Inflammatory macrophage treated with lipopolysaccharide for 4 hours (primary cell): ENCODE results near the gene HTR1D.
A peak's percentile ranks its signal among the peaks of the same experiment; 100 is the strongest.
"Not testable (repeated sequence)": the region's sequence is repeated elsewhere in the genome, so short reads cannot be mapped to it uniquely, and the experiment has no call there.

Experiments used
- DNase-seq: peaks from one replicate; pipeline ENCODE4 v3.0.0-alpha.2; 2020

The HTR1D gene, protein sequence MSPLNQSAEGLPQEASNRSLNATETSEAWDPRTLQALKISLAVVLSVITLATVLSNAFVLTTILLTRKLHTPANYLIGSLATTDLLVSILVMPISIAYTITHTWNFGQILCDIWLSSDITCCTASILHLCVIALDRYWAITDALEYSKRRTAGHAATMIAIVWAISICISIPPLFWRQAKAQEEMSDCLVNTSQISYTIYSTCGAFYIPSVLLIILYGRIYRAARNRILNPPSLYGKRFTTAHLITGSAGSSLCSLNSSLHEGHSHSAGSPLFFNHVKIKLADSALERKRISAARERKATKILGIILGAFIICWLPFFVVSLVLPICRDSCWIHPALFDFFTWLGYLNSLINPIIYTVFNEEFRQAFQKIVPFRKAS

DNA sequence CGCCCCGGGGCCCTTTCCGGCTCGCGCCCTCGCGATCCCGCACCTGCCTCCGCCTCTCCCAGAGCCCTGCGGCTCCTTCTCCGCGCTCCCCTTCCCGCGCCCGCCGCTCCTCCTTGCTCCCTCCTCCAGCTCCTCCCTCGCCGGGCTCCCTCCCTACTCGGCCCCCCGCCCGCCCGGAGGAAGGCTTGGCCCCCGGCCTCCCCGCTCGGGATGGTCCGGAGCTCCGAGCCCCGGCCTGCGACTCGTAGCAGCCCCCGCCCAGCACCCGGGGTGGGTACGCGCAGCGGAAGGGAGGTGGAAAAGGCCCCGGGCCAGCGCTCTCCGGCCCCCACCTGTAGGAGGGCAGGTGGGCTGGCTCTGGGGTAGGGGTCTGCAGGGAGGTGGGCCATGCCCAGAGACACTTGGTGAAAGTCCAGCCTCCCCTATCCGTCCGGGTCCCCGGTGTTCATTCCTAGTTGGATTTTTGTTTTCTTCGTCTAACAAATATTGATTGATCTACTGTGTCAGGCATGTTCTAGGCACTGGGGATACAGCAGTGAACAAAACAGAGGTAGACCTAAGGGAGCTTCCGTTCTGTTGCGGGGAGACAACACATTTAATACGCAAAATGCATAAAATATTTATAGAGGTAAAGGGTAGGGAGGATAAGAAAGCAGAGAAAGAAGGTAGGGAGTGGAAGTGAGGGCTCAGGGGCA lies at the start of gene HTR1D:
TSS of gene HTR1D (minus strand) at position 82 of the 695 bp plus-strand sequence. CDS start 23,283 bp downstream, outside the sequence.
- DNase-seq, result no peak

DNA sequence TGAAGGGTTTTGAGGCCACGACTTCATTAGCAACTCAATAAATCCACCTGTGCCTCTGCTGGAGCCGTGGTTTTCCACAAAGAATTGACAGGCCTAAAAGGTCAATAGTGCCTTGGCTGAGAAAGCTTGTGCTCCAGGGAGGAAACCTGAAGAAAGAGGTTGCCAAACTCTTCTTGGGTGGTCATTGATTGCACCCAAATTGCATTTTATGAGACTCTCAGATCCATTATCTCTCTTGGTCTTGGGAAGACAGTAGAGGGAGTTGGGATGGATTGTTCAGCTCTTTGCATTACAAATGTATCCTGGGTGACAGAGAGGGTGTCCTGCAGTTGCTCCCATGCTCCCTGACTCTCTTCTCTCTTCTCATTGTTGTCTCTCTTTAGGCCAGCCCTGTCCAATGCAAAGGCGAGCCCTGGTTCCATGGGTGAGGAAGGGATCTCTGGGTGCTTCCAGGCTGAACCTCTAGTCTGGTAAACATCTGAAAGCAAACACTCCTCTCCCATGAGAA lies 46.1 kb upstream of the HTR1D start:
- DNase-seq, result no peak

DNA sequence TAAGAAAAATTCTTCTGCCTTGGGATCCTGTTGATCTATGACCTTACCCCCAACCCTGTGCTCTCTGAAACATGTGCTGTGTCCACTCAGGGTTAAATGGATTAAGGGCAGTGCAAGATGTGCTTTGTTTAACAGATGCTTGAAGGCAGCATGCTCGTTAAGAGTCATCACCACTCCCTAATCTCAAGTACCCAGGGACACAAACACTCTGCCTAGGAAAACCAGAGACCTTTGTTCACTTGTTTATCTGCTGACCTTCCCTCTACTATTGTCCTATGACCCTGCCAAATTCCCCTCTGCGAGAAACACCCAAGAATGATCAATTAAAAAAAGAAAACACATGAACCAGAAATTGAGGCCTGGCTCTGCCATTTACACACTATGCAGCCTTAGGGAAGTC lies 40.8 kb upstream of the HTR1D start:
- not testable (repeated sequence) for DNase-seq

DNA sequence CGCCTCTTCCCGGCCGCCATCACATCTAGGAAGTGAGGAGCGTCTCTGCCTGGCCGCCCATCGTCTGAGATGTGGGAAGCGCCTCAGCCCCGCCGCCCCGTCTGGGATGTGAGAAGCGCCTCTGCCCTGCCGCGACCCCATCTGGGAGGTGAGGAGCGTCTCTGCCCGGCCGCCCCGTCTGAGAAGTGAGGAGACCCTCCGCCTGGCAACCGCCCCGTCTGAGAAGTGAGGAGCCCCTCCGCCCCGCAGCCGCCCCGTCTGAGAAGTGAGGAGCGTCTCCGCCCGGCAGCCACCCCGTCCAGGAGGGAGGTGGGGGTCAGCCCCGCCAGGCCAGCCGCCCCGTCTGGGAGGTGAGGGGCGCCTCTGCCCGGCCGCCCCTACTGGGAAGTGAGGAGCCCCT lies 40.1 kb upstream of the HTR1D start:
- not testable (repeated sequence) for DNase-seq

DNA sequence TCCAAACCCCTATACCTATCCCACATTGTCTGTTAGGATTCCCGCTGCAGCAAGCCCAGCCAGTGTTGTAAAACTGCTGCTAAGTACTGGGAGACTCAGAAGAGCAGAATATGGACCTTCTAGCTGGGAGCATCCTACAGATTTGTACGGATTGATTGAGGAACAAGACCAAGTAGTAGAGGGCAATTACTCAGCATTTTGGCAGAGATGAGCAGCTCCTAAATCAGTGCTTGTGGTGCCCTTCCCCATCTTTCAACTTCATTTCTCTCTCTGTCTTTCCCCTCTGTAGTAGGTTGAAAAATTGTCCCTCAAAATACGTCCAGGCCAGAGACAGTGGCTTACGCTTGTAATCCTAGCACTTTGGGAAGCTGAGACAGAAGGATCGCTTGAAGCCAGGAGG lies 37.3 kb upstream of the HTR1D start:
- no peak for DNase-seq

DNA sequence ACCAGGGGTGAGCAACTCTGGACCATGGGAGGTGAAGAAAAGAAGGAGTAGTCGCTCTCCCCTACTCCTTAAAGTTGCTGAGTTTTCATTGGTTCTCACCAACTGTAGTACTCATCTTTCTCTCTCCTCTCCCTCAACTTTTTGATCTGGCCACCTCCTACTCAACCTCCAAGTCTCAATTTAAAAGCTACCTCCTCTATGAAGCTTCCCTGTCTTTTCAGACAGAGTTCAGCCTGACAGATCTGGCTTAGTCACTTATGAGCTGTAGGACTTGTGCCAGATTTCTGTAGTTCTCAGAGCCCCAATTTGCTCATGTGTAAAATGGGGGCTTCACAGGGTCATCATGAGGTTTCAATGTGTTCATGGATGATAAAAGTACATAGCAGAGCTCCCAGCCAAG lies 34.5 kb upstream of the HTR1D start:
- DNase-seq, result no peak

DNA sequence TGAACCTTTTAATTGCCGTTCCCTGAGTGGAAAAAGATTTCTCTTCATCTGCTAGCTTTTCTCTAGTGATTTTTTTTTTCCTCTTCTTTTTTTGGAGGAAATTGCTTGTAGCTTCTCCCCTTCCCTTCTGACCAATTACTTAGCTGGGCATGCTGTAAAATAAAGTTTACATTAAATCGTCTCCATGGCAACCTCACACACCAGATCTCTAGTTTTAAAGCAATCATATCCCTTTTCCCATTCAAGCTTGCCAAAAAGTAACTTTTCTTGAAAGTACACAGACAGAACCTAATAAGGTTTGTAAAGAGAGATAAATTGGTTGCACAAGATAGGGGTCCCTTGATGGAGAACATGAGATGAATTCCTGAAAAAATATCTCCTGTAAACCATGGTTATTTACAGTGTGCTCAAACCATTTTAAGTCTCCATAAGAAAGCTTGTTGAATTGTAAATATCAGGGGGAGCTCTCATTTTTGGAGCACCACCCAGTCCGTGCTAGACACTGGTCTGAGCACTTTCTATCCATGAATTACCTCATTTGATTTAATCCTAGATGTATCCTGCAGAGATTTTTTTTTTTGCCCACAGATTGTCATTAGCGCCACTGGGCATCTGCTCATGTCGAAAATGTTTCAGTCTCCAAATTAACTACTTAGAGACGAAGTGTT lies 32.6 kb upstream of the HTR1D start:
- no peak for DNase-seq

DNA sequence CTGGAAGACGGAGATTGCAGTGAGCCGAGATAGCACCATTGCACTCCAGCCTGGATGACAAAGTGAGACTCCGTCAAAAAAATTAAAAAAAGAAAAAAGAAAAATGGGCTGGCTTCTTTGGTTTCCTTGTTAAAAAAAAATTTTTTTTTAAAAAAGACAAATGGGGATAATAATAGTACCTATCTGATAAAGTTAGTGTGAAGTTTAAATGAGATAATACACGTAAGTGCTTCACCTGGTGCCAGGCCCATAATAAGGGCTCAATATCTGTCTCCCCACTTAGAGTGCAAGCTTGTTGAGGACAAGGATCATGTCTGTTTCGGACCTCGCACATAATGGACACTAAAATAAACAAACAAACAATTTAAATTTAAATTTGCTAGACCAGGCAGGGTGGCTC lies 30.0 kb upstream of the HTR1D start:
- DNase-seq, result no peak

DNA sequence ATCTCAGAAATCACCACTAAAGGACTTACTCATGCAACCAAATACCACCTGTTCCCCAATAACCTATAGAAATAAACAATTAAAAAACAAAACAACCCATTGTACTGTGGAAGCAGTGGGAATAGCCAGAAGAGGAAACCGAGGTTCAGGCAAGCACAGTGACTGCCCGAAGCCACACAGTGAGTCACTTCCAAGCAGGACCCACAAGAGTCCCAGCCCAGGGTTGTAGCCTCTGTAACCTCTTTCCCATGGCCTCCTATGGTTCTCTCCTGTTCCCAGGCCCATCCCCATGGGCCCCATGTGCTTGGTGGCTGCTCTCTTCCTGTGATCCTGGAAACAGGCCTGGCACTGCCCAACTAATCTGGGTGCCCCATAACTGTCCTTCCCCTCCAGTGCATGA lies 29.0 kb upstream of the HTR1D start:
- DNase-seq, result no peak

DNA sequence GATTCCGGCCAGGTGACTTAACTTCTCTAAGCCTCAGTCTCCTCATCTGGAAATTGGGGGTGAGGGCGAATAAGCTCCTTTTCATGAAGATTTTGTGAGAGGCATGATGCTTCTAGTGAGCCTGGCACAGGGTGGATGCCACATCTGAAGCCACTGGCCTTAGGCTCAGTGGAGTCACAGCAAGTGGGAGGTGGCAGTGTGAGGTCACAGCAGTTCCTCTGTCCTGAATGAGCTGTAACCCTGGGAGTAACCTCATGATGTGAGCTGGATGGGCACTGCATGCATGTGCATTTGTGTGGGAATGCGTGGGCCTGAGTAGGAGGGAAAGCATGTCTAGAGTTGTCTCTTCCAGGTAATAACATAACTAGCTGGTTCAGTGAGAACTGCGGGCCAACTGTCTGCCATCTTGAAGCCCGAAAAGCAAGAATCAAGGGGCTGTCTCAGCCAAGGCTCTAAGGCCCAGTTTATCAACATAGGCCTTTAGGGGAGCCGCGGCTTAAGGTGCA lies 27.0 kb upstream of the HTR1D start:
- peak; percentile 32 for DNase-seq

DNA sequence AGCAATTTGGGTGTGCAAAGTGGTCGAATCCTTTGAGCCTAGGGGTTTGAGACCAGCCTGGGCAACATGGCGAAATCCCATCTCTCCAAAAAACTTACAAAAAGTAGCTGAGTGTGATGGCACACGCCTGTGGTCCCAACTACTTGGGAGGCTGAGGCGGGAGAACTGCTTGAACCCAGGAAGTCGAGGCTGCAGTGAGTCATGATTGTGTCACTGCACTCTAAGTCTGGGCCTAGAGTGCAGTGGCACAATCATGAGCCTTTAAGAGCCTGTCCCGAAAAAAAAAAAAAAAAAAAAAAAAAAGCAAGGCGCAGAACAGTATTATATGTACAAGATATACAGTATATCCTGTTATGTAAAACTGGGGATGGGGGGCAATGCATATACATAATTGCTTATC lies 25.1 kb upstream of the HTR1D start:
- DNase-seq, result no peak

DNA sequence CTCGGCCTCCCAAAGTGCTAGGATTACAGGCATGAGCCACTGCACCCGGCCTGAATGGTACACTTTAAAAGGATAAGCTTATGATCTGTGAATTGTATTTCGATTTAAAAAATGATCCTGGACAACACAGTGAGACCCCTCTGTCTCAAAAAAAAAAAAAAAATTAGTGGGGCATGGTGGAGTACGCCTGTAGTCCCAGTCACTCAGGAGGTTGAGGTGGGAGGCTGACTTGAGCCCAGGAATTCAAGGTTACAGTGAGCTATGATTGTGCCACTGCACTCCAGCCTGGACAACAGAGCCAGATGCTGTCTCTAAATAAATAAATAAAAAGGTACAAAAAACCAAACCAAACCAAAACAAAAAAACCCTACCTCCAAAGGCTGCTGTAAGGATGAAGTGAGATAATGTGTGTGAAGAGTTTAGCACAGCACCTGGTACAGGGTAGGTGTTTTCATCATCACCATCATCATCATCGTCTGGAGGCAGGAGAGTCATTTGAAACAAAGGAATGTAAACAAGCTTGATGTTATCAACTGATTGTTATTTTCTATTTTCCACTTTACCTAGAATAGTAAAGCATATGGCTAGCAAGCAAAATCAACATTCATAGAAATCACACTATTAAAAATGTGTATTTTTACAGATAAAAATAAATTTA lies 22.5 kb upstream of the HTR1D start:
- no peak for DNase-seq

DNA sequence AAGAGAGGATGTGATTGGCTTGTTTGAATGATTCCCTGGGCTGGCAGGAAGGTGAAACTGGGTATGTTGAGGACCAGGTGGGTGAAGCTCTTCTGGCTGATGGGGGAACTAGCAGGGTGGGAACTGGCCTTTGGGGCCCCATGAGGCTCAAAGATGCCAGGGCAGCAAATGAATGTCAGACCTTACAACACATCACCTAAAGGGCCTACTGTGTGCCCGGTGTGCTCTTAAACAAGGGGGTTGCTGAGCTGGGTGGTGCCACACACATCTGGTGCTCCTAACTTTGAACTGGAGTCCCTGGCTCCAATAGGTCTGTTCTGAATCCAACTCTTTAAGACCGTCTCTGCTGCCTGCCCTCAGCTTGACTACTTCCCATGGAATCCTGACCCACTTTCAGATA lies 21.3 kb upstream of the HTR1D start:
- DNase-seq, result no peak

DNA sequence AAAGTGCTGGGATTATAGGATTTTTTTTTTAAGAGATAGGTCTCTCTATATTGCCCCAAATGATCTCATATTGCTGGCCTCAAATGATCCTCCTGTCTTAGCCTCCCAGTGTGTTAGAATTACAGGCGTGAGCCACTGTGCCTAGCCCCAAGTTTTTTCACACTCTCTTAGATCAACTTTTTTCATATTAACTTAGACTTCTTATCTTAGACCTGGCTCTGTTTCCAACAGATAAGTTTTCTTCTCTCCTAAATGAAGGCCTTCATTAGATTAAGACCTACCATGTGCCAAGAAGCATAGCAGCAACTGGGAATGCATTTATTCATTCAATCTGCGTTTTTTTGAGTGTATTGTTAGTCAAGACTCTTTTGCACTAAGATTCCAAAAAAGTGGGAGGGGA lies 20.2 kb upstream of the HTR1D start:
- DNase-seq, result no peak

DNA sequence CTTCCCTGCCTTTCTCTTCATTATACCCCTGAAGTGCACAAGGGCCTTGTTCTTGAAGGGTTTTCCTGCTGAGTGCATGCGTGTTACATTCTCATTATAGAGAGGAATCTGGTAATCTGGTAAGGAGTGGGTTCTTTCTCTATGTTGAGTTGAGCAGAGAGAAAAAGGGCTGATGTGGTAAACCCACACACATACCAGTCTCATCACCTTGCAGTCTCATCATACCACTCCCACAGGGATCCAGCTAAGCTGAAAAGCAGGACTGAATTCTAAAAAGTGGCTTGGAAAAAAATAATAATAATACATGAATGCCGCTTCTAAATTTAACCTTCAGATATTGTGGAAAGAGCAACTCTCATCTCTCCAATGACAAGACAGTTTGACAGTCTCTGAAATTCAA lies 10.5 kb upstream of the HTR1D start:
- no peak for DNase-seq

DNA sequence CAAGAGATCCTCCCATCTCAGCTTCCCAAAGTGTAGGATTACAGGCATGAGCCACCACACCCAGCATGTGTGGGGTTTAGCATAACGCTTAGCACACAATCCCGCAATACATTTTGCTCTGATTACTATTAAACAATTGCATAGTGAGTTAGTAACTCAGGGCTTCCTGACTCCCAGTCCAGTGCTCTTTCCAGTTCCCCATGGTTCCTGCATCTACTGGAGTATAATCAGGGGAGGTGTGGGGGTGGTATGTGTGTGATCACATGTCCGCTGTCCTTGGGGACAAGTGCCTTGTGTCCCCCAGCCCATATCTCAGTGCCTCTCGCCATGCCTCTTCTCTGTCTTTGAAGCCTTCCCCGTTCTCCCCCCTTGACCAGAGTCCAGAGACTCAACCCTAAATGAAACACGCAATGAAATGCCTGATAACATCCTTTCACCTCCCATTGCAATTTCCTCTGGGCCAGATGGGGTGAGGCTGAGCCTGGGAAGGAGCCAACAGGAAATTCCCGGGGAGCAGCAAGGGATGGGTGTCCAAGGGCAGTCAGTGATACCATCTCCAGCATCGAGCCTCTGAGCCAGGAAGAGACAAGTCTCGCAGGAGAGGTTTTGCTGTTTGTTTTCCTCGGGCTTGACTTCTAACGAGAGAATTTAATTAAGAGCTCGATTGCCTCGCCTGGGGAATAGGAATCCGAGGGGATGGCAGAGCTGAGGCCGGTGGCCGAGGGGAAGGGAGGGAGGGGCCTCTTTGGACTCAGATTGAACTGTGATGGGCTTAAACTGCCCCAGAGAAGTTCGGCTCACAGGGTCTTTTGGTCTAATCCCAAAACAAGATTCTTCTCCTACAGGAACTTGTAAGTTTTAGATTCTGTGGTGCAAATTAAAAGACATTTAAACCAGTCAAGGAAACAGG lies 7.7 kb upstream of the HTR1D start:
- DNase-seq, result no peak

DNA sequence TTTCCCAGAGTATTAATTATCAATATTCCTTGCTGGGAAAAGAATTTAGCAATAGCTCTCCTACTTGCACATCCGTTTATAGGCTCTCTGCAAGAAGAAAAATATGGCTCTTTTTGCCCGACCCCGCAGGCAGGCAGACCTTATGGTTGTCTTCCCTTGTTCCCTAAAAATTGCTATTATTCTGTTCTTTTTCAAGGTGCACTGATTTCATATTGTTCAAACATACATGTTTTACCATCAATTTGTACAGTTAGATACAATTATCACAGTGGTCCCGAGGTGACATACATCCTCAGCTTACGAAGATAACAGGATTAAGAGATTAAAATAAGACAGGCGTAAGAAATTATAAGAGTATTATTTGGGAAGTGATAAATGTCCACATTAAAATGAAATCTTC lies 6.7 kb upstream of the HTR1D start:
- not testable (repeated sequence) for DNase-seq

DNA sequence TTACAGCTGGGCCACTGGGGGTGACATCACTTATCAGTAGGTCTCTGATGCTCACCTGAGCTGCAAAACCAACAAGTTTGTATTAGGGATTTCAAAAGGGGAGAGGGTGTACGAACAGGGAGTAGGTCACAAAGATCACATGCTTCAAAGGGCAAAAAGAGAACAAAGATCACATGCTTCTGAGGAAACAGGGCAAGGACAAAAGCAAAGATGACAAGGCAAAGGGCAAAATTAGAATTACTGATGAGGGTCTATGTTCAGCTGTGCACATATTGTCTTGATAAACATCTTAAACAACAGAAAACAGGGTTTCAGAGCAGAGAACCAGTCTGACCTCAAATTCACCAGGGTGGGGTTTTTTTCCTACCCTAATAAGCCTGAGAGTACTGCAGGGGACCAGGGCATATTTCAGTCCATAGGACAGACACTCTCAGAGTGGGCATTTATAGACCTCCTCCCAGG lies 6.2 kb upstream of the HTR1D start:
- not testable (repeated sequence) for DNase-seq

DNA sequence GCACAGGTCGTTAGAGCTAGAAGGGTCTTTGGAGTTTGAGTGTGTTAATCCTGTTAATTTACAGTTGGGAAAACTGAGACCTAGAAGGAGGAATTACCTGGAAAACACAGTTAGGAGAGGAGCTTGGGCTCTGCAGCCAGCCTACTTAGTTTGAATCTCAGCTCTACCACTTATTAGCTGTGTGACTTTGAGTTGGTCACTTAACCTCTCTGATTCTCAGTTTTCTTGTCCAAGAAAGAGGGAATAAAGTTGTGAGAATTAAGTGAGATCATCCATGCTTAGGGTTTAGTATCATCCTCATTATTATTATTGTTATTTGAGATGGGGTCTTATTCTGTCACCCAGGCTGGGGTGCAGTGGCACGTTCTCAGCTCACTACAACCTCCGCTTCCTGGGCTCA lies 5.4 kb upstream of the HTR1D start:
- no peak for DNase-seq

DNA sequence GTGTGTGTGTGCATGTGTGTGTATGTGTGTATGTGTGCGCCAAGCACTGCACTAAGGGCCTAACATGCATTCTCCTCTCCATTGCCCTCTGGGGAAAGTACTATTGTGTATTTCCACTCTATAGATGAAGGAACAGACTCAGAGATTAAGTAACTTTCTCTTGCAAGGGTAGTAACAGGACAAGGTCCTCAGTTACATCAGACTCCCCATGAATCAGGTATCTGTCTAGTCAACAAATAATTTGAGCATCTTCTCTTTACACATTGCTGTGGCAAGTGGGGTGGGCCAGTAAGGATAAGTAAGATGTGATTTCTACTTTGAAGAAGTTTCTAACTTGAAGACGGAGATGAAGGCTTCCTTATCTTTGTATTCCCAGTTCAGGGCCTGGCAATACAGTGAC lies 5.0 kb upstream of the HTR1D start:
- no peak for DNase-seq

DNA sequence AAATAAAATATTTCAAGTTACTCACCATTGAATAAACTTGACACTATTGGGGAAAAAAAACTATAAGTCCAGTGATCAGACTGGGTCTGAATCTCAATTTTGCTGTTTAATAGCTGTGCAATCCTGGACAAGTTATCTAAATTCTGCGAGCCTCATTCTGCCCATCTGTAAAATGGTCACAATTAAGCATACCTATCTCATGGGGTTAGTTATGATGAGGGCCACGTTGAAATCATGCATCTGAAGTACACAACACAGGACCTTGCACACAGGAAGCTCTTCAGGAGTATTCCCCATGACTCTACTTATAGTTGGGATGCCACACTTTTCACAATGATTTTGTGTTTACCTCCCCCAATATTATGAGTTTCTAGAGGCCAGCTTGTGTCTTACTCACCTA lies 3.8 kb upstream of the HTR1D start:
- no peak for DNase-seq
